Jurkat, Clone E6-1 (cell line): ENCODE data around the gene RCN1. TPM values are rescaled to one million over a fixed set of nuclear protein-coding genes. Genes with fewer than 3 reads are reported as not detected.
A peak's percentile ranks its signal among the peaks of the same experiment; 100 is the strongest.
"Not testable (repeated sequence)": the region's sequence is repeated elsewhere in the genome, so short reads cannot be mapped to it uniquely, and the experiment has no call there.

Source experiments
- DNase-seq: peaks from one replicate; pipeline ENCODE4 v3.0.0-alpha.2; 2011; ENCODE audit warnings: low read depth, low spot score
- H3K4me3 ChIP-seq: 2 replicates; pipeline ENCODE4 v1.5.1; 2011; ENCODE audit warnings: mild to moderate bottlenecking, low read length, control low read depth, moderate library complexity
- polyA plus RNA-seq: library from polyadenylated mRNA; unstranded; fragments of >200 nt; gene quantifications from one replicate; pipeline ENCODE4 v1.2.1, GENCODE V29; 2012; ENCODE audit warnings: missing spikeins; ENCODE audit not compliant: insufficient read length, insufficient read depth

Gene RCN1
- polyA plus RNA-seq, result 56.0 TPM

- DNase-seq, result no peak
Measured at GRCh38 chr11:32090545-32091370, at the start of gene RCN1. RCN1 (plus strand) TSS chr11:32091074; CDS start chr11:32091197, 123 bp downstream.

GRCh38 chr11:32043737-32044136 lies 47.1 kb upstream of the RCN1 start:
- H3K4me3 ChIP-seq, result no peak overlapping the region
- DNase-seq, result no peak

More at GRCh38 chr11:32090545-32091370, at the start of gene RCN1:
- peak within 1 kb of the TSS; percentile 81 for H3K4me3 ChIP-seq

- H3K4me3 ChIP-seq, result no peak overlapping the region
- no peak for DNase-seq
Measured at GRCh38 chr11:32044158-32044863, 46.6 kb upstream of the RCN1 start.

GRCh38 chr11:32045456-32045855 lies 45.4 kb upstream of the RCN1 start:
- no peak overlapping the region for H3K4me3 ChIP-seq
- DNase-seq, result no peak

GRCh38 chr11:32050264-32050663 lies 40.6 kb upstream of the RCN1 start:
- H3K4me3 ChIP-seq, result no peak overlapping the region
- DNase-seq, result no peak

- DNase-seq, result peak; percentile 58
- no peak overlapping the region for H3K4me3 ChIP-seq
Measured at GRCh38 chr11:32052215-32052614, 38.7 kb upstream of the RCN1 start.

GRCh38 chr11:32053151-32053888 lies 37.6 kb upstream of the RCN1 start:
- no peak for DNase-seq
- no peak overlapping the region for H3K4me3 ChIP-seq

GRCh38 chr11:32055861-32056260 lies 35.0 kb upstream of the RCN1 start:
- H3K4me3 ChIP-seq, result no peak overlapping the region
- DNase-seq, result no peak

GRCh38 chr11:32056438-32056837 lies 34.4 kb upstream of the RCN1 start:
- no peak overlapping the region for H3K4me3 ChIP-seq
- DNase-seq, result peak; percentile 85

GRCh38 chr11:32059686-32060462 lies 31.0 kb upstream of the RCN1 start:
- no peak for DNase-seq
- H3K4me3 ChIP-seq, result no peak overlapping the region

- DNase-seq, result no peak
- no peak overlapping the region for H3K4me3 ChIP-seq
Measured at GRCh38 chr11:32062540-32062939, 28.3 kb upstream of the RCN1 start.

- not testable (repeated sequence) for H3K4me3 ChIP-seq, DNase-seq
Measured at GRCh38 chr11:32063031-32063430, 27.8 kb upstream of the RCN1 start.

GRCh38 chr11:32065865-32066629 lies 24.8 kb upstream of the RCN1 start:
- no peak overlapping the region for H3K4me3 ChIP-seq
- no peak for DNase-seq

GRCh38 chr11:32068134-32068870 lies 22.6 kb upstream of the RCN1 start:
- H3K4me3 ChIP-seq, result no peak overlapping the region
- no peak for DNase-seq

GRCh38 chr11:32069361-32070058 lies 21.4 kb upstream of the RCN1 start:
- no peak overlapping the region for H3K4me3 ChIP-seq
- DNase-seq, result no peak

GRCh38 chr11:32070692-32071091 lies 20.2 kb upstream of the RCN1 start:
- DNase-seq, result no peak
- no peak overlapping the region for H3K4me3 ChIP-seq

GRCh38 chr11:32071811-32072210 lies 19.1 kb upstream of the RCN1 start:
- DNase-seq, result no peak
- H3K4me3 ChIP-seq, result no peak overlapping the region
